Measurements from ENCODE around the gene ZNF385D.

The ZNF385D gene, protein sequence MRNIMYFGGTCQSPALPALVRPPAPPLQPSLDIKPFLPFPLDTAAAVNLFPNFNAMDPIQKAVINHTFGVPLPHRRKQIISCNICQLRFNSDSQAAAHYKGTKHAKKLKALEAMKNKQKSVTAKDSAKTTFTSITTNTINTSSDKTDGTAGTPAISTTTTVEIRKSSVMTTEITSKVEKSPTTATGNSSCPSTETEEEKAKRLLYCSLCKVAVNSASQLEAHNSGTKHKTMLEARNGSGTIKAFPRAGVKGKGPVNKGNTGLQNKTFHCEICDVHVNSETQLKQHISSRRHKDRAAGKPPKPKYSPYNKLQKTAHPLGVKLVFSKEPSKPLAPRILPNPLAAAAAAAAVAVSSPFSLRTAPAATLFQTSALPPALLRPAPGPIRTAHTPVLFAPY
- long read RNA-seq, donor 1, full-length matches to known transcripts = 4 of 4 reads
- long read RNA-seq, donor 1, partial matches to known transcripts = 0 of 4 reads
- long read RNA-seq, donor 1, other reads (novel, unspliced or antisense) = 0 of 4 reads
- long read RNA-seq, donor 2, full-length matches to known transcripts = 2 of 2 reads
- long read RNA-seq, donor 2, partial matches to known transcripts = 0 of 2 reads
- long read RNA-seq, donor 2, other reads (novel, unspliced or antisense) = 0 of 2 reads
- long read RNA-seq, donor 3 = 0 reads
- long read RNA-seq, donor 4, full-length matches to known transcripts = 3 of 3 reads
- long read RNA-seq, donor 4, partial matches to known transcripts = 0 of 3 reads
- long read RNA-seq, donor 4, other reads (novel, unspliced or antisense) = 0 of 3 reads
- long read RNA-seq, donor 5, full-length matches to known transcripts = 1 of 1 reads
- long read RNA-seq, donor 5, partial matches to known transcripts = 0 of 1 reads
- long read RNA-seq, donor 5, other reads (novel, unspliced or antisense) = 0 of 1 reads
- long read RNA-seq, donor 6, full-length matches to known transcripts = 1 of 1 reads
- long read RNA-seq, donor 6, partial matches to known transcripts = 0 of 1 reads
- long read RNA-seq, donor 6, other reads (novel, unspliced or antisense) = 0 of 1 reads
- long read RNA-seq, donor 7, full-length matches to known transcripts = 4 of 4 reads
- long read RNA-seq, donor 7, partial matches to known transcripts = 0 of 4 reads
- long read RNA-seq, donor 7, other reads (novel, unspliced or antisense) = 0 of 4 reads
- long read RNA-seq, donor 8, full-length matches to known transcripts = 2 of 2 reads
- long read RNA-seq, donor 8, partial matches to known transcripts = 0 of 2 reads
- long read RNA-seq, donor 8, other reads (novel, unspliced or antisense) = 0 of 2 reads

DNA sequence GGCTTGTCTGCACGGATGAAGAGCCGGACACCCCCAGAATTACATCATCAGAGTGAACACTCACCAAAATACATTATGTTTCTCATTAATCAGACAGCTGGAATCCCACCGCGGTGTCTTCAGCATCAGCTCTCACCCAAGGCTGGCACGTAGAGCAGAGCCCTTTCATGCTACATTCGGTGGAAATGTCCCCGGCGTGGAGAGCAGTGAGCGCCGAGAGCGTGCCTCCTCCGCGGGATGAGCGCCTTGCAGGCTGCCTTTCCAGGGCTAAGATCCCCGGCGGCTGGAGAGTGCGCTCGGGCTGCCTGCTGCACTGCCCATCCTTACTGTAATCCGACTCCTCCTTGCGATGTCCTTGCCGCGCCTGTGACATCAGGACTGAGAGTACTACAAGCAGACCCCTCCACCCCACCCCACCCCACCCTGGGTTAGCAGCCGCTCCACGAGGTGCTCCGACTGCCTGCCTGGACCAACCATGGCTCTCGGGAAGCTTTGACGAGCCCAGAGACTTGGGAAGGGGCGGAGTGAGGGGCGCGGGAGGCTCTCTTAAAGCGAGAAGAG, at the start of gene ZNF385D:
TSS of gene ZNF385D (minus strand) at position 380 of the 561 bp plus-strand sequence. CDS start at position 86, 294 bp downstream.
- DNase-seq = peak; percentile 78

DNA sequence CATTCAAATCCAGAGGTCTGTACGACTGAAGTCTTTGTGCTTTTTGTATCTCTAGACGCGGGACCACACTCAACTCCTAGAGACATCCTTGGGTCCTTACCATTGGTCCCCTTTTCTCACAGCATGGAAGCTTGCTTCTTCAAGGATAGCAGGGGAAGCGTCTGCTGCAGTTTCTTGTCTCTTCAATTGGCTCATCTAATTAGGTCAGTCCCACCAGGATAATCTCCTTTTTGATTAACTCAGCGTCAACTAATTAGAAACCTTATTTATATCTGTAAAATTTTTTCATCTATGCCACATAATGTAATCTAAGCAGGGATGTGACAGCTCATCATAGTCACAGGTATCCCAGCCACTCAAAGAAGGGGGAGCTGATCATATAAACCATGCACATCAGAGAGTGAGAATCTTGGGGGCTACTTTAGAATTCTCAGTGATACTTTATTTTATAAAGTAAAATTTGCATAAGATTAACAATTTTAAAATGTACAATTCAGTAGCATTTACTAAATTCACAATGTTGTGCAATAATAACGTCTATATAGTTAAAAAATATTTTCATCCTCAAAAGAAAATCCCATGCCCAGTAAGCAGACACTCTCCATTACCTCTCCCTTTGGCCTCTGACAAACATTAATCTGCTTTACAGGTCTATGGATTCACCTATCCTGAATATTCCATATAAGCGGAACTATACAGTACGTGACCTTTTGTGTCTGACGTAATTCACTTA, 47.5 kb upstream of the ZNF385D start:
- no peak for DNase-seq

DNA sequence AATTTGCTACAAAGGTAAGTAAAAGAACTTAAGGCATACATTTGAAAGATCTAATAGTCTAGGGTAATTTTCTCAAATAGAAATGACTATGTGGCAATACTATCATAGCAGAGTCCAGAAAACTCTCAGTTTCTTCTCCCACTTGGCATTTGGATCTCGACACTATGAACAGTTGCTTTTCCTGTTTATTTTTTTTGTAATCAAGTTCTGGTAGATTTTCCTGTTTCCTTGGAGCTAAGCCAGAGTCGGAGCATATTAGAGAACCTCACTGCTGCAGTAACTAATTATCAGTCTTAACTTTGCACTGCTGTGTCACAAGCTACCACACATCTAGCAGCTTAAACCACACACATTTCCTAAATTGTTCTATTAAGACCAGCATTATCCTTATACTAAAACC, 44.9 kb upstream of the ZNF385D start:
- DNase-seq = no peak

DNA sequence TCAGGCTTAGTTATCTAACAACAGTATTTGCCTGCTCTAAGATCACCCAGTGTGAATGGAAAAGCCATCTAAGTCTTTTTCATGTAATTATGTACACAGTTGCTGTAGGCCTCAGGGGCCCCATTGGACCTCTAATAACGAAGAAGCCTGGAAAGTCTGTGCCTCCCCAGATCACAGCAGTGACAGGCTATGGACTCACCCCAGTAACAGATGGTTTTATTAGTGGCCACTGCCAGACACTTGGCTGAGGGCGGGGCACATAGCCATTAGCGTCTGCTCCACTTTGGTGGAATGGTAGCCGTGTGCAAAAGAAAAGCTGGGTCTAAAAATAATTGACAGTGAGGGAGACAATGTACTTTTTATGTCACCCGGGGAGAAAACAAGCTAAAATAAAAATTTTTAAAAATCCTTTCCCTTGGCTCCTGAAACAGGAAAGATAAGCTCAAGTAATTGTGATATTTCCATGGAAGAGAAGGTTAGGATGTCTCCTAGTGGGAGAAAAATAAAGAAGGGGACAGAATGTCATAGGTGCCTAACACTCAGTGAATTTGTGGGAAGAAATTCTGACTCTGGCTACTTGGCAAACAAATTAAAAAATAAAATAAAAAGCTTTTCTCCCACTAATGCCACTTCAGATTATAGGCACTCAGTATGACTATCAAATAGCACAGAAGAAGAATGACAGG, 44.3 kb upstream of the ZNF385D start:
- no peak for DNase-seq

DNA sequence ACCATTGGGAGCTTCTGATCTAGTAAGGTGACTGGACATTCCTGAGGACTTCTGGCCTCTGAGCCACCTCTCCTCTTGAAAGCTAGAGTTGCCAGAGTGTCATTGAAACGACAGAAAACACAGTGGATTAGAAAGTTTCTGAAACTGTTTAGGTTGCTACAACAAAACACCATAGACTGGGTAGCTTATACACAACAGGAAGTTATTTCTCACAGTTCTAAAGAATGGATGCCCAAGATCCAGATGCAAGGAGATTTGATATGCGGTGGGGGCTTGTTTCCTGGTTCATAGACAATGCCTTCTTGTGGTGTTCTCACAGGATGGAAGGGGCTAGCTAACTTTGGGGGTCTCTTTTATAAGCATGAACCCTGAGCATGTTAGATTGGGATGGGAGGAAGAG, 43.3 kb upstream of the ZNF385D start:
- DNase-seq = no peak

DNA sequence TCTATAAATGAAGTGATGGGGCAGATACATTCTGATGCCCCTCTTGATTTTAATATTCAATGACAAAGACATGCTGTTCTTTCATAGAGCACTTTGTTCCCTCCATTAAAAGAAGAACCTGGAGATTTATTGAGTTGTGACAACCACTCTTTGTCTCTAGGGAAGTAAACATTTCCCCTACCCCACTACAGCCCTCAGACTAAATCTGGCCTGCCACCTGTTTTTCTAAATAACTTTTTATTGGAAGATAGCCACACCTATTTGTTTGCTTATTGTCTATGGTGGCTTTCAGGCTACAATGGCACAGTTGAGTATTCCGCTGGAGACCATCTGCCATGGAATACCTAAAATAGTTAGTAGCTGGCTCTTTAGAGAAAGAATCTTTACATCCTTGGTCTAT, 41.2 kb upstream of the ZNF385D start:
- DNase-seq = no peak

DNA sequence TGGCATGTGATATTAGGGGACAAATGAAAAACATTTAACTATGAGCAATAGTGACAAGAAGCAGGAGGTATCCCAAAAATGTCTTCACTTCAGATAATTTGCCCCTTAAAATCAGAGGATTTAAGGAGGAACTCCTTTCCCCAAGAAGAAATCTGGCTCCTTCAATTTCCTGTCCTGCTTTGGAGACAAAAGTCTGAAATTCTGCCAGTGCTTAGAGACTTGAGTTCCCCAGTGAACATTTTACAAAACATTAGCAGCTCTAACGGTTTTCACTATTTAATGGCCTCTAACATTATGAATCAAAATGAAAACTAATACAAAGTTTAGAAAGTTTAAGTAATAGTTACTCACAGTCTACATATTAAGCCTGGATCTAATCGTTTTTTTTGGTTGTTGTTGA, 40.3 kb upstream of the ZNF385D start:
- no peak for DNase-seq

DNA sequence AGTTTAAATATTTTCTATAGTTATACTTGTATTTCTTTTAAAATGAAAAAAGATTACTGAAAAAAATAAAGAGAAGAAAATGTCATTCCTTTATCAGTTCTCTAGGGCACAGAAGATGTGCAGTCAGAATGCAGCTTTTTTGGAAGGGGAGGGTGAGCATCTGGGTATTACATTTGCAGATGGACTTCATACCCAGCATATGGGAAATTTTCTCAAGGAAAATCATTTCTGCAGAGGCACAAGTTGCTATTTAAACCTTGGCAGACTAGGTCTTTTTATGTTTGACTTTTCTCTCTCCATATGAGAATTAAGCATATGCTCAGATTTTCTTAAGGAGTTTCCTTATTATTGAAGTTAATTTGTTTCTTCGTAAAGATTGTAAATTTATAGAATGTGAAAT, 39.5 kb upstream of the ZNF385D start:
- no peak for DNase-seq

DNA sequence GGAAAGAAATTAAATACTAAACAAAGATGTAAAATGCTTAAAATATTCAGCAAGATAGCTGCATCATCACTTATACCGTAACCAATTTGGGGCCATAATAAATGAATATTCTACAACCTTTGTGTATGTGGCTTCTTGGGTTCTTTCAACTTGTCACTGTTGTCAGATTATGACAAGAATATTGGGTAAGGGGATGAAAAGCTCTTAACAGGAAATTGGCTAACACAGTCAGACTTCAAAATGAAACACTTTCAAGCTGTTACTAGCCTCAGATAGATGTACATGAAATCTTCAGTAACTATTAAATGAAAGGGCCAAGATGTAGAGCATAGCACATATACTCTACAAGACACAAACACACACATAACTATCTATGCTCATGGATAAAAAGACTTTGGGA, 38.7 kb upstream of the ZNF385D start:
- DNase-seq = no peak

DNA sequence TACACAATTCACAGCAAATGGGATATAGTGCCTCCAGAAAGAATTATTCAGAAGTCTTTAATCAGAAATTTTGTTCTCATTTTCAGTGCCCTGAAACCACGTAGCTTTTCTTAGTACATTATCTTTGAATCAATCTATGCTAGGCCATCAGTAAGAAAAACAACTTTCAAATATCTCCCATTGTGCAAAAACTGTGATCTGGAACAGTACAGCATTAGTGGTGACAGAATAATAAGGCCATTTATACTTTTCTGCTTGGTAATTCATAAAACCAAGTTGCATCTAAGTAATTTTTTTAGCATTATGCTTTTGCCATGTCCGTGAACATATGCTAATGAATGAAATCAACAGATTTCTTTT, 35.4 kb upstream of the ZNF385D start:
- no peak for DNase-seq

DNA sequence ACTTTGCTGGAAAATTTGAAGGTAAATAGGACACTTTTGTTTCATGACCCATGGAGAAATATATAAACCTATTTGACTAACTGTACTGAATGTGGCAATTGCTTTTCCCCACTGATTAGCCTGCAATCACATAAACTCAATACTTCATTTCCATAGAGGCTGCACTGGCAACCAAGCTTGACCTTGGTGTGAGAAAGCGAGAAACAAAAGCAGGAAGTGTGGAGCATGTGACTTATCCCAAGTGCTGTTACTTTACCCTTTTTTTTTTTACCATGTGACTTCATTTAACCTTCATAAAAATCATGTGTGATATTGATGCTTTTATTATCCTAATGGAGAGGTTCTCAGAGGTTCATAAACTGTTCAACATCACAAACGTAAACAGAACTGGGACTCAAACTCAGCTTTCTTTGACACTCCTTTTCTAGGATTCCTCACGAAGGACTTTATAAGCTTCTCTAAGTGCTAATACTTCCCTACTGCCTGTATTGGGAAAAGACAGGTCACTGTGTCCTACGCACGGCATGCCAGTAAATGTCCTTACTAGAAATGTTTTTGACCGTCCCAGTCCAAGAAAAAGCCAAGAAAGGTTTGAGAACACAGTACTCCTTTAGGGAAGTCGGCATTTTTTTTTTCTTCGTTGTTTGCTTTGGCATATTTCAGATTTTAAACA, 34.9 kb upstream of the ZNF385D start:
- no peak for DNase-seq

DNA sequence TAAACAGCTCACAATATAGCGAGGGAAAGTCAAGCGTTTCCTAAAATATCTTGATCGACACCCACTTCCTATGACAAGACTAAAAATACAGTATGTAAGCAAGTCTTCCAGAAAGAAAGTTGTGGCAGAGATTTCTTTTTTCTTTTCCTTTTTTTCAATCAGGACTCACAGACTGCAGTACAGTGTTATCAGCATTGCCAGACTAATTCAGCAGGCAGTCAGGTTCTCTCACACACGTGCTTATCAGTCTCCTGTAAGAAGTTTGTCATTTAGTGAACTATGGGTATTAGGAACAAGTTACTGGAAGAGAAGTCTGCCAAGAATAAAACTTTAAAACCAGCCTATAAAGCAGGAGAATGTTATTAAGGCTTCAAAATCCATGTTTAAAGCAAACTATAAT, 32.8 kb upstream of the ZNF385D start:
- DNase-seq = no peak

DNA sequence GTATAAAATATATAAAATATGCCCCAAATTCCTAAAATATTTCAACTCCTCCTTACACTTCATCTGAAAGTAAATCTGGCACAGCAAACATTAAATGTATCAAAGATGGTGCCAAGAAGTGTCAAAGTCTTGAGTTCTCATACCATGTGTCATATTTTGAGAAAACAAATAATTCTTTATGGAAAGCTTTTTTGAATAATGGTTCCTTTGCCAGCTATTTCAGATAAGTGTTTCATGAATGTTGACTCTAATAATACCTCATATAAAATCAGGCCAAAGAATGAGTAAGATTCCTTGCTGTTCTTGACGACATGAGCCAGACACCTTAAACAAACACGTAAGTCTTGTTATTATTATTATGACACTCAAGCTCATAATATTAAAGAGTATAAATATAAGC, 30.3 kb upstream of the ZNF385D start:
- no peak for DNase-seq

DNA sequence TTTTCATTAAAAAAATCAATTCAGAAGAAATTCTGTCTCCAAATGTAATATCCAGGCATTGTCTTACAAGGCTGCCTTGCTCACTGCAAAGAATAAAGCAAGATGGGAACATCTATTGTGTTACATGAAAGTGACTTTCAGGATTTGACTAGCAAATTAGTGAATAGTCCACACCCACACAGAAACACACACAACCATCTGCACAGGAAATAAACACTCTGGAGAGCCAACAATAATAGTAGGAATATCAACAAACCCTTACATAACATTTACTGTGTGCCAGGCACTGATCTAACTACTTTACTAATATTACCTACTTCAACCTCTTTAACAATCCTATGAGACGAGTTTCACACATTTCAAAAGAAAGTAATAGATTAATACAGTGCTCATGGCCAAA, 28.9 kb upstream of the ZNF385D start:
- DNase-seq = no peak

DNA sequence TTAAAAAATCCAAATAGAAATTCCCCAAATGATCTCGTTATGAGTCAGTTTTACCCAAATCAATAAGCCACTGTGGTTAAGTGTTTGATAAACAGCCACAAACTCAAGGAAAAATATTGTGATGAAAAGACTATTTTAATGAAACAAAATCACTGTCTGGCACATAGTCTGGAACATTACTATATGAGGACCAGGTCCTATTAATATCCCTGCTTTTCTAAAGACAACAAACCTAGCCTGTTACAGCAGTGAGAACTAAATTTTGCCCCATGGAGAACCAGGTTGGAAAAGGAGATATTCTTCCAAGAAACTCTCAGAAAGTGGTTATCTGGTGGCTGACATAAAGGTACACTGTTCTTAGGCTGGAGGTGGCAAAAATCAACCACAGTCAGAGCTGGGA, 27.7 kb upstream of the ZNF385D start:
- no peak for DNase-seq

DNA sequence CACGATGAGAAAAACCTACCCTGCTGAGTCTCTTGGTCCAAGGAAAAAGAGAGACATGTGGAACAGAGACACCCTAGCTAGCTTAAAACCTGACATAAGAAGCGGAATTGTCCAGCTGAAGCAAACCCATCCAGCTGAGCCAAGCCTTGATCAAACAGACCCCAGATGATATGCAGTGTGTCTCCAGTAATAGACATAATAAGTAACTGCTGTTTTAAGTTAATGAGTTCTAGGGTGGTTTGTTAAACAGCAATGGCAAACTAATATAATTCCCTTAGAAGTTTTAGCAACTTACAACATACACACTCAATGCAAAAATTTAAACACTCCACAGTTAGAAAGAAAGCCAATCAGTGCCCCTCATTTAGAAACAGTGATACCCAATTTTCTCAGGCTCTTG, 26.8 kb upstream of the ZNF385D start:
- no peak for DNase-seq

DNA sequence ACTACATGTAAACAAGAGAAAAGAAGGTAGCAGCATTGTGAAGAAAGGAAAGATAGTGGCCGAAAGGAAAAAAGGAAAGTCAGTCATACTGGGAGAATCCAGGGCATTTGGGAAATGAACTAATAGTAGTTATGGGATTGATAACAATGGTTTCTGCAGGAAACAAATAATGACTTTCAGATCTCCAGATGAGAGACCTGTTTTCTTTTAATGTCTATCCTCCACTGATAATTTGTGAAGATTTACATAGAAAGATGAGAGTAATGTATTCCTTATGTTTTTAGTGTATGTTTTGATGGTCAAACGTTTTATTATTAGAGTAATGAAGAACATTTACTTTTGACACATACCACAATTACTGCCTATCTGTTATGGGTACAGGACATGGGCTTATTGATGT, 15.0 kb upstream of the ZNF385D start:
- DNase-seq = no peak

DNA sequence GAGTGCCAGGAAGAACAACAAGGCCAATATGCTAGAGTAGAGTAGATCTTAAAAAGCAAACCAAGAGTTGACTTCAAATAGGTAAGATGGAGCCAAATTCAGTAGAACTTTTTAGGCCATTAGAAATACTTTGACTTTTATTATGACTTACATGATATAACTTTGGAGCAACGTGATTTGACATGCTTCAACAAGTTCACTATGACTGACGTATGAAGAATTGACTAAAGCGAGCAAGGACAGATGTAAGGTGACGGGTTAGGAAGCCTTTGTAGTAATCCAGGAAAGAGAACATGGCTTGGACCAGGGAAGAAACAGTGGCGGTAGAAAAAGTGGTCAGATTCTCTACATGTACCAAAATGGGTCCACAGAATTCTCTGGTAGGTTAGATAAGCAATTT, 4.9 kb upstream of the ZNF385D start:
- DNase-seq = no peak

DNA sequence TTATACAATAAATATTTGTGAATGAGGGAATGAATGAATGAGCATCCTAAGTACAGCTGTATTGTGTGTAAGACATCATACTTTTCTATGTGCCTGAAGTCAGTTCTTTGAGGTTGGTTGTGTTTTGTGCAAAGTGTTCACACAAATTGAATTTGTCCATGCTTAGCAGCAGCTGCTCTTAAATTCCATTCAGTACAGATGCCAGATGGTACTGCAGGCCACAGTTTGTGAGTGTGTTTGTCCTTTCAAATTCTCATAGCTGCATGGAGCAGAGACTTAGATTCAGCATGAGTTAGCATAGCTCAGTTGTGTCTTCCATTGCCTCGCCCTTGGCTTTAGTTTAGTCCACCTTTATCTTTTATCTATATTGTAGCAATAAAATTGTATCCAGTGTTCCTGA, 3.8 kb upstream of the ZNF385D start:
- no peak for DNase-seq

DNA sequence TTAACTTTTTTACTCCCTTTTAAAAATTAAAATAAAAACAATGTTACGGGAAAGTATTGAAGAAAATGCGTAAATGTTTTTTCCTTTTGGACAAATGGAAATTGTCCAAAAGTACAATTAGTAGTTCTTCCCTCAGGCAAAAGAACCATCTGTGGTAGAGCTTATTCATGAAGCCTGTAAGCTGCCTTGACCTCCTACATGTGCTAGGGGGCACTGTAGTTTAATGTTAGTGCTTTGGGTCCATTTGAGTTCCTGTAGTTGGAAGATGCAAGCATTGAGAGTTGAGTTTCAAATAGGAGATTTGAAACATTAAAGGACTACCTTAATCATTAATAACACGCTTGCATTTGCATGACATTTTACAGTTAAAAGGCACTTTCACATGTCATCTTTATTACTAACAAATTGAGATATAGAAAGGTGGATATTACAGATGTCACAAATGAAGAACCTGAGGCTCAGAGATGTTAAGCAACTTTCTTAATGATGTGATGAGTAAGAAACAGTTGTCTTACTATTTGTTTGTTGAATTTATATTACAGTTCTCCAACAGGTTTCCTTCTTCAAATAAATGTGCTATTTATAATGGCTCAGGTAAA, 1.8 kb upstream of the ZNF385D start:
- no peak for DNase-seq
